ENCODE data around the gene CAMKK1.

Gene CAMKK1

DNA sequence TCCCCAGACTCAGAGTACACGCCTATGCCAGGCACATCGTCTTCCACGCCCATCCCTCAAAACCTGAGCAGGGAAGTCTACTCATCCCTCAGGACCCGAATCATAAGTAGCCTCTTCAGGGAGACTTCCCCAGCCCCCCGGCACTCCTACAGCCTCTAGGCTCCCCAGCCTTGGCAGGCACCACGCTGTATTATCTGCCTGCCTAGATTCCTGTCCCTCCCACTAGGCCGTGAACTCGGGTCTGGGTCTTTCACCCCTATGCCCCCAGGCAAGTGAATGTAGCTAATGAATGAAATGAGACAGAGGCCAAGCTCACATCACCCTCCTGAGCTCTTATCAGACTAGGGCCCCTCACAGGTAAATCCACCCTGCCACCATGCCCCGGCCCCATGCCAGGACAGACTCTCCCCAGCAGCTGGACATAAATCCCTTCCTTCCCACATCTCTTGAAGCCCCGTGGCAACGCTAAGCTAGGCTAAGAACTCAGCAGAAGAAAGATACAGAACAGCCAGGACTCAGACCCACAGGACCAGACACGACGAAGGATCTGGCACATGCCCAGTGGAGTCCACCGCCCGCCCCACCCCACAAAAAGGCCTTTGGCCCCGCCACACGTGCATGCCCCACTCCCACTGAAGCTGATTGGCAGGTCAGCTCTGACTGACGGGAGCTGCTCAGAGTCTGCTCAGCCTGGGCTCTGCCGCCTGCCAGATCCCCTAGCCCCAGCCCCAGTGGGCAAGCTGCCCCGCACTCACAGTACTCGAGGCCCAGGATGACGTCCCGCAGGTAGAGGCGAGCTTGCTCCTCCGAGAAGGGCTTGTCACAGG lies 13.0 kb downstream of the CAMKK1 start:
- H3K27me3 ChIP-seq (replicated peaks; ENCODE audit: control insufficient read depth, insufficient read depth, low read length), result no peaks in the 10 kb centered on the region
- H3K36me3 ChIP-seq (ENCODE audit: control insufficient read depth, insufficient read depth, low read length), result no peaks in the 10 kb centered on the region
- no peak overlapping the region for H3K4me3 ChIP-seq (replicated peaks; ENCODE audit: low read depth, low read length)
- DNase-seq (ENCODE audit: extremely low read depth, insufficient read length), result no peak
- TF ChIP-seq, protein P1, sequence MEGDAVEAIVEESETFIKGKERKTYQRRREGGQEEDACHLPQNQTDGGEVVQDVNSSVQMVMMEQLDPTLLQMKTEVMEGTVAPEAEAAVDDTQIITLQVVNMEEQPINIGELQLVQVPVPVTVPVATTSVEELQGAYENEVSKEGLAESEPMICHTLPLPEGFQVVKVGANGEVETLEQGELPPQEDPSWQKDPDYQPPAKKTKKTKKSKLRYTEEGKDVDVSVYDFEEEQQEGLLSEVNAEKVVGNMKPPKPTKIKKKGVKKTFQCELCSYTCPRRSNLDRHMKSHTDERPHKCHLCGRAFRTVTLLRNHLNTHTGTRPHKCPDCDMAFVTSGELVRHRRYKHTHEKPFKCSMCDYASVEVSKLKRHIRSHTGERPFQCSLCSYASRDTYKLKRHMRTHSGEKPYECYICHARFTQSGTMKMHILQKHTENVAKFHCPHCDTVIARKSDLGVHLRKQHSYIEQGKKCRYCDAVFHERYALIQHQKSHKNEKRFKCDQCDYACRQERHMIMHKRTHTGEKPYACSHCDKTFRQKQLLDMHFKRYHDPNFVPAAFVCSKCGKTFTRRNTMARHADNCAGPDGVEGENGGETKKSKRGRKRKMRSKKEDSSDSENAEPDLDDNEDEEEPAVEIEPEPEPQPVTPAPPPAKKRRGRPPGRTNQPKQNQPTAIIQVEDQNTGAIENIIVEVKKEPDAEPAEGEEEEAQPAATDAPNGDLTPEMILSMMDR (IDR thresholded peaks at IDR 0.05; ENCODE audit: insufficient read depth, low read length, poor library complexity, severe bottlenecking), result no peak

- Histone ChIP-seq H3K27me3 (replicated peaks; ENCODE audit: control insufficient read depth, insufficient read depth, low read length) (no peaks in the 10 kb centered on the region), H3K4me3 (replicated peaks; ENCODE audit: low read depth, low read length) (no peak overlapping the region), H3K36me3 (ENCODE audit: control insufficient read depth, insufficient read depth, low read length) (no peaks in the 10 kb centered on the region)
- DNase-seq (ENCODE audit: extremely low read depth, insufficient read length), result no peak
- TF ChIP-seq, protein P1 (IDR thresholded peaks at IDR 0.05; ENCODE audit: insufficient read depth, low read length, poor library complexity, severe bottlenecking), result no peak
Observed at GRCh38 chr17:3879186-3879585, 13.7 kb downstream of the CAMKK1 start.

DNA sequence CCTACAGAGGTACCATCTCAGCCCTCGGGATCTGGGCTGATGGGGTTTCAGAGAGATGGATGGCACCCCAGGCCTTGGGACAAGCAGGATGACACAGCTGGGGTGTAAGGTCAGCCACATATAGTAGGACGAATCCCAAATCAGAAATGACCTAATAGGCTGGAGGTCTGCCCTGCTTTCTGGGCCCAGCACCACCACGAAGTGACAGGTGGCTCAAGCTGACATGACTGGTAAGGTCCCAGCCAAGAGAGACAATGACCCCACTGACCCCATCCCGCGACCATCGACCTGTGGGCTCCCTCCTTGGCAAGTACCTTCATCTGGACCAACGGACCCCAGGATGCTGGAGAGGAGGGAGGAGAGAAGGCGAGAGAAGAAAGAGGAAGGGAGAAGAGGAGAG lies 15.6 kb downstream of the CAMKK1 start:
- H3K4me3 ChIP-seq (replicated peaks; ENCODE audit: low read depth, low read length), result no peak overlapping the region
- TF ChIP-seq, protein P1 (IDR thresholded peaks at IDR 0.05; ENCODE audit: insufficient read depth, low read length, poor library complexity, severe bottlenecking), result no peak
- H3K27me3 ChIP-seq (replicated peaks; ENCODE audit: control insufficient read depth, insufficient read depth, low read length), result no peaks in the 10 kb centered on the region
- no peak for DNase-seq (ENCODE audit: extremely low read depth, insufficient read length)
- no peaks in the 10 kb centered on the region for H3K36me3 ChIP-seq (ENCODE audit: control insufficient read depth, insufficient read depth, low read length)

- Histone ChIP-seq H3K27me3 (replicated peaks; ENCODE audit: control insufficient read depth, insufficient read depth, low read length) (no peaks in the 10 kb centered on the region), H3K4me3 (replicated peaks; ENCODE audit: low read depth, low read length) (no peak overlapping the region), H3K36me3 (ENCODE audit: control insufficient read depth, insufficient read depth, low read length) (no peaks in the 10 kb centered on the region)
- no peak for DNase-seq (ENCODE audit: extremely low read depth, insufficient read length)
- TF ChIP-seq, protein P1 (IDR thresholded peaks at IDR 0.05; ENCODE audit: insufficient read depth, low read length, poor library complexity, severe bottlenecking), result no peak
Observed at GRCh38 chr17:3875317-3875716, 17.5 kb downstream of the CAMKK1 start.

DNA sequence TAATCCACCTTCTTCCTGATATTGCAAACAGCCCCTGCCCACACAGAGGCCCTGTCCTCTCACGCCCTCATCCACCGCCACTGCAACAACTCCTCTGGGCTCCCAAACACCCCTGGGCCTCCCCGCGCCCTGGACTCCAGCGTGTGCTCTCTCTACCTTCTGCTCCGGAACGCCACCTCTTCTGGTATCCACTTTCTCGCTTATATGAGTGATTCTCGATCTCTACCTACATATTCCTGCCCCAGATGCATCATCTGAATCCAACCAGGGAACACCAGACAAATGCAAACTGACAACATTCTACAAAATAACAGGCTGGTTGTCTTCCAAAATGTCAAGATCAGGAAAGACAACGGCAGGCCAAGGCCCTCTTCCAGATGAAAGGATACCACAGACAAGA lies 19.0 kb downstream of the CAMKK1 start:
- Histone ChIP-seq H3K36me3 (ENCODE audit: control insufficient read depth, insufficient read depth, low read length) (no peaks in the 10 kb centered on the region), H3K4me3 (replicated peaks; ENCODE audit: low read depth, low read length) (no peak overlapping the region), H3K27me3 (replicated peaks; ENCODE audit: control insufficient read depth, insufficient read depth, low read length) (no peaks in the 10 kb centered on the region)
- TF ChIP-seq, protein P1 (IDR thresholded peaks at IDR 0.05; ENCODE audit: insufficient read depth, low read length, poor library complexity, severe bottlenecking), result no peak
- no peak for DNase-seq (ENCODE audit: extremely low read depth, insufficient read length)
